Measurements from ENCODE around the gene AHCYL2. TPM values are rescaled to one million over a fixed set of nuclear protein-coding genes. Genes with fewer than 3 reads are reported as not detected.

Gene AHCYL2
- total and polyA plus RNA-seq, 2 donors (not counting 1 experiment from before 2014, with no cell fraction given) = 8.8 to 26.2 TPM

GRCh38 chr7:129282865-129283264 lies 58.0 kb downstream of the AHCYL2 start:
- no peaks in the 10 kb centered on the region for H3K79me2 ChIP-seq (ENCODE audit: control insufficient read depth, insufficient read depth, low read length)
- no peaks in the 10 kb centered on the region for H3K4me1 ChIP-seq (ENCODE audit: control insufficient read depth in 2 of 2, insufficient read depth in 2 of 2, low read length in 2 of 2)
- no peak overlapping the region for H3K9ac ChIP-seq (ENCODE audit: low read length)
- no peak overlapping the region for H2AFZ ChIP-seq (ENCODE audit: insufficient read depth, low read depth, low read length, poor library complexity, severe bottlenecking)
- H3K4me3 ChIP-seq (ENCODE audit: control extremely low read depth in 1 of 5, extremely low read depth in 1 of 5, insufficient read depth in 1 of 5, low read depth in 2 of 5, low read length in 4 of 5) = no peak overlapping the region
- H3K27ac ChIP-seq (ENCODE audit: low read length in 2 of 2) = no peak overlapping the region
- Mint-ChIP-seq H3K27ac (no peak overlapping the region), H3K27me3 (no peaks in the 10 kb centered on the region), H3K4me1 (no peaks in the 10 kb centered on the region), H3K4me3 (no peak overlapping the region), H3K9me3 (ENCODE audit: insufficient read depth) (no peaks in the 10 kb centered on the region)
- H3K27me3 ChIP-seq (replicated peaks in 1 of 4; ENCODE audit: control extremely low read depth in 1 of 4, control insufficient read depth in 3 of 4, insufficient read depth in 4 of 4, low read length in 3 of 4) = no peaks in the 10 kb centered on the region
- 95% methylated on average over 5 of the region's 5 CpGs for WGBS (ENCODE audit: insufficient coverage)
- DNase-seq (no peak), ATAC-seq (ENCODE audit: low read depth) (no peak)
- TF ChIP-seq CTCF (IDR thresholded peaks at IDR 0.05) (no peak), EZH2 (IDR thresholded peaks at IDR 0.05; ENCODE audit: borderline replicate concordance, insufficient read depth, low read depth, low read length, poor library complexity, severe bottlenecking) (no peak)
- POLR2A ChIA-PET = no interaction called here
- no peaks in the 10 kb centered on the region for H4K20me1 ChIP-seq (ENCODE audit: control insufficient read depth, insufficient read depth, low read length, poor library complexity, severe bottlenecking)
- intact Hi-C loops (cut with micrococcal nuclease) = no loop called here
- H3K9me3 ChIP-seq (ENCODE audit: control extremely low read depth in 1 of 3, control insufficient read depth in 2 of 3, insufficient read depth in 1 of 3, low read length in 2 of 3) = no peaks in the 10 kb centered on the region
- H3K36me3 ChIP-seq (replicated peaks in 1 of 2; ENCODE audit: control extremely low read depth in 1 of 2, control insufficient read depth in 1 of 2, extremely low read depth in 1 of 2, insufficient read depth in 2 of 2, low read length in 1 of 2) = peaks cover 0 to 3% of the 10 kb centered on the region in 2 experiments
- no peak overlapping the region for H3K4me2 ChIP-seq (replicated peaks; ENCODE audit: low read depth, low read length, poor library complexity, severe bottlenecking)
- CTCF ChIA-PET = interaction anchor here (1.5 kb wide), 1 partner anchor 65 kb away, joined by 4 read pairs; no protein-coding TSS in a partner anchor

GRCh38 chr7:129283936-129284335 lies 59.1 kb downstream of the AHCYL2 start:
- ChIA-PET CTCF (interaction anchor here (0.6 to 4.6 kb wide), 5 partner anchors 13 to 291 kb away, joined by 3 to 22 read pairs (median 5); no protein-coding TSS in a partner anchor), POLR2A (no interaction called here)
- H3K79me2 ChIP-seq (ENCODE audit: control insufficient read depth, insufficient read depth, low read length) = no peaks in the 10 kb centered on the region
- Mint-ChIP-seq H3K27ac (no peak overlapping the region), H3K4me1 (no peaks in the 10 kb centered on the region), H3K9me3 (ENCODE audit: insufficient read depth) (no peaks in the 10 kb centered on the region), H3K4me3 (no peak overlapping the region), H3K27me3 (no peaks in the 10 kb centered on the region)
- WGBS (ENCODE audit: insufficient coverage) = 62% methylated on average over 3 of the region's 4 CpGs
- H2AFZ ChIP-seq (ENCODE audit: insufficient read depth, low read depth, low read length, poor library complexity, severe bottlenecking) = no peak overlapping the region
- no peaks in the 10 kb centered on the region for H3K4me1 ChIP-seq (ENCODE audit: control insufficient read depth in 2 of 2, insufficient read depth in 2 of 2, low read length in 2 of 2)
- H3K36me3 ChIP-seq (replicated peaks in 1 of 2; ENCODE audit: control extremely low read depth in 1 of 2, control insufficient read depth in 1 of 2, extremely low read depth in 1 of 2, insufficient read depth in 2 of 2, low read length in 1 of 2) = peaks cover 0 to 3% of the 10 kb centered on the region in 2 experiments
- H3K4me3 ChIP-seq (ENCODE audit: control extremely low read depth in 1 of 5, extremely low read depth in 1 of 5, insufficient read depth in 1 of 5, low read depth in 2 of 5, low read length in 4 of 5) = no peak overlapping the region
- ATAC-seq (ENCODE audit: low read depth) = no peak
- no peak overlapping the region for H3K9ac ChIP-seq (ENCODE audit: low read length)
- no peaks in the 10 kb centered on the region for H3K9me3 ChIP-seq (ENCODE audit: control extremely low read depth in 1 of 3, control insufficient read depth in 2 of 3, insufficient read depth in 1 of 3, low read length in 2 of 3)
- H4K20me1 ChIP-seq (ENCODE audit: control insufficient read depth, insufficient read depth, low read length, poor library complexity, severe bottlenecking) = no peaks in the 10 kb centered on the region
- no peak overlapping the region for H3K4me2 ChIP-seq (replicated peaks; ENCODE audit: low read depth, low read length, poor library complexity, severe bottlenecking)
- H3K27ac ChIP-seq (ENCODE audit: low read length in 2 of 2) = no peak overlapping the region
- TF ChIP-seq CTCF (IDR thresholded peaks at IDR 0.05) (no peak), EZH2 (IDR thresholded peaks at IDR 0.05; ENCODE audit: borderline replicate concordance, insufficient read depth, low read depth, low read length, poor library complexity, severe bottlenecking) (no peak)
- intact Hi-C loops (cut with micrococcal nuclease) = no loop called here
- no peak for DNase-seq
- no peaks in the 10 kb centered on the region for H3K27me3 ChIP-seq (replicated peaks in 1 of 4; ENCODE audit: control extremely low read depth in 1 of 4, control insufficient read depth in 3 of 4, insufficient read depth in 4 of 4, low read length in 3 of 4)

All from B cell (primary cell).